Anterior cingulate cortex (tissue), 58 donors: ENCODE results near the gene ASF1B.
A peak's percentile ranks its signal among the peaks of the same experiment; 100 is the strongest.

Experiments
- DNase-seq, 58 donors: peaks; one replicate each; lab custom pipeline; 2025; lab: John Stamatoyannopoulos, UW

ASF1B gene

DNA sequence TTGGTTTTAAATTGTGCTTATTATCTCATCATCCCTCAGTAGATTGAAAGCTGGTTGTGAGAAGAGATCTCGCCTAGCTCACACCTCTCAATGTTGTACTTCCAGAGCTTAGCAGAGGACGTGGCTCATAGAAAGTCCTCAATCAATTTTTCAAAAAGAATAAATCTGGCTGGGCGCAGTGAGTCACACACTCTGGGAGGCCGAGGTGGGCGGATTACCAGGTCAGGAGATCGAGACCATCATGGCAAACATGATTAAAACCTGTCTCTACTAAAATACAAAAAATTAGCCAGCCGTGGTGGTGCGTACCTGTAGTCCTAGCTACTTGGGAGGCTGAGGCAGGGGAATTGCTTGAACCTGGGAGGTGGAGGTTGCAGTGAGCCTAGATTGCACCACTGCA is 4.7 kb upstream of the ASF1B start:
- no peak for DNase-seq

DNA sequence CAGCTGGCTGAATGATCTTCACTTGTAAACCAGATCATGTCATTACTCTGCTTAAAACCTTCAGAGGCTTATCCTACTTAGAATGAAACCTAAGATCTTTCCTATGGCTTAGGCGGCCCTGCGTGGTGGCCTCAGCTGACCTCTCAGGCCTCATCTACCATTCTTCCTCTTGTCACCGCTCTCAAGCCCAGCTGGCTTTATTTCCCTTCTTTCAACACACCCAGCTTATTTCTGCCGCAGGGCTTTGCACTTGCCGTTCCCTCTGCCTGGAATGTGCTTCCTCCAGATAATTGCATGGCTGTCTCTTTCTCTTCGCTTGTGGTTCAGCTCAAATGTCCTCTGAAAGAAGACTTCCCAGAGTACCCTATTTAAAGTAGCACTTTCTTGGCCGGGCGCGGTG is 3.6 kb upstream of the ASF1B start:
- no peak for DNase-seq

DNA sequence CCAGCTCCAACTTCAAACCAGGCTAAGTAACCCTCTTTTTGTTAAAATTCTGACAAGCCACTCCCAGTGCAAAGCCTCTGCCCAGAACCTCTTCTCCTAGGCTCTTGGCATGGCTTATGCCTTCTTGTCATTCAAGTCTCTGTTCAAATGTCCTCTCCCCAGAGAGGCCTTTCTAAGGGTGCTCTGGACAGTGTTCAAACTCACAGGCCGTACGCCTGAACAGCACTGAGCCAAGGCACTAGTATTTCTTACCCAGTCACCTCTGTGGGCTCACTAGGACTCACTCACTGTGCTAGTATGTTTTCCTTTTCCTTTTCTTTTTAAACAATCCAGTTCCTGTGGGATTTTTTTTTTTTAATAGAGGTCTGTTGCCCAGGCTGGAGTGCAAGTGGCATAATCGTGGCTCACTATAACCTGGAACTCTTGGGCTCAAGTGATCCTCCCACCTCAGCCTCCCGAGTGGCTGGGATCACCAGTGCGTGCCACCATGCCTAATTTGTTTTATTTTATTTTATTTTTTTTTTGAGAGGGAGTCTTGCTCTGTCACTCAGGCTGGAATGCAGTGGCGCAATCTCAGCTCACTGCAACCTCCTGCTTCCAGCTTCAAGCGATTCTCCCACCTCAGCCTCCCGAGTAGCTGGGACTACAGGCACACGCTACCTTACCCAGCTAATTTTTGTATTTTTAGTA is 2.3 kb upstream of the ASF1B start:
- peak in 21 of 58 donors; percentile 12 to 76 (median 30) for DNase-seq

DNA sequence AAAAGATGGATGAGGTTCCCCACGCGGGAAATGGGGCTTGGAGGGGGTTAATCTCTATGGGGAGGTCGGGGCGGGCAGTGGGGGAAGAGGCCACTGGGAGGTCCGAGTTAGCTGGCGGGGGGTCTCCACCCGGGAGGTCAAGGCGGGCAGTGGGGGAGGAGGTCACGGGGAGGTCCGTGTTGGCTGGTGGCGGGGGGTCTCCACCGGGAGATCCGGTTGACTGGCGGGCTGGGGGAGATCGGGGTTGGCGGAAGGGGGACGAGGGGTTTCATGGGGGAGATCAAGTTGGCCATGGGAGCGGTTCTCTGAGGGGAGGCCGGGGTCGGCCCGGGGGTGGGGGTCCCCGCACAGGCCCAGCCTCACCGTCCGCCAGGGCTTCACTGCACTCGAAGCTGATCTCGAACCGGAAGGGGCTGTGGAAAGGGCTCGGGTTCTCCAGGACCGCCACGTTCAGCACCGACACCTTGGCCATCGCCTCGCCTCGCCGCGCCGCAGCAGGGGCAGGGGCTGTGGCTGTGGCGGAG is 342 bp downstream of the ASF1B start:
- DNase-seq: no peak

DNA sequence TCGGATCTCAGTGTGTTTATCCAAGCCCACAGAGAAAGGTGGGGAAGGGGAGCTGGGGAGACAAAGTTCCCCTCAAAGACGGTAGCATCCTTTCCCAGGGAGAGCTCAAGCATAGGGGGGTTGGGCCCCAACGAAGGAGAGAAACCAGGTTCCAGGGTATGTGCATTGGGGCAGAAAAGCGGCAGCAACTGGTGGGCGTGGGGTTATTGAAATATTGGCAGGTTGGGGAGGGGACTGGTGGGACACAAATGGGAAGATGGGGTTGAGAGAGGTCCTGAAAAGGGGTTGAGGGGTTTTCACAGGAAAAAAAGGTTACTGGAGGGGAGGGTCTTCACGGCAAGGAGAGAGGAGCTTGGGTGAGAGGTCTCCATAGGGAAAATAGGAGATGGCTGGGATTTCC is 1.0 kb downstream of the ASF1B start:
- no peak for DNase-seq

DNA sequence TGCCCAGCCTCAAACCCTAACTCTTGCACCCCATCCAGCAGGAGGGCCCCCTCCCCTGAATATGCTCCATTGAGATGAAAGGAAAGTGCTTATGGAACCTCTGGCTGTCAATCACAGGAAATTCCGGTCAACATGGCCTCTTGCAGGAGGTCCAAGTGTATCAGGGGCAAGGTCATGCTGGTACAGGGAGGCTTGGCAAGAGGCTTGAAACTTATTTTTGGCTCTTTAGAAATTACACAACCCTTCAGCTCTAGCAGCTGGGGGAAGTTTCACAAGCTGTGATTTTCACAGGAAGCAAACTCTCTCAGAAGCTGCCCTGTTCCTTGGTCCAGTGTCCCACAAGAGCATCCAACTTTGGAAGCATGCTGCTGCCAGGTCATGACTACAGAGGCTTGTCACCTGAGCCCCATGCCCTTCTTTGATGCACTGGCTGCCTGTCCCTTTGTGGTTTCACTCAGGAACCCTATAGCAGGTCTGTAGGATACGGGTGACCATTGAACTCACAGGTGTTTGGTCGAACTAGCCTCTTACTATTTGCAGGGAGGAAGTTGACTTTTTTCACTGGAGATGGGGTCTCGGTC is 8.4 kb downstream of the ASF1B start:
- DNase-seq: peak in 2 of 58 donors; percentile 14 to 21

DNA sequence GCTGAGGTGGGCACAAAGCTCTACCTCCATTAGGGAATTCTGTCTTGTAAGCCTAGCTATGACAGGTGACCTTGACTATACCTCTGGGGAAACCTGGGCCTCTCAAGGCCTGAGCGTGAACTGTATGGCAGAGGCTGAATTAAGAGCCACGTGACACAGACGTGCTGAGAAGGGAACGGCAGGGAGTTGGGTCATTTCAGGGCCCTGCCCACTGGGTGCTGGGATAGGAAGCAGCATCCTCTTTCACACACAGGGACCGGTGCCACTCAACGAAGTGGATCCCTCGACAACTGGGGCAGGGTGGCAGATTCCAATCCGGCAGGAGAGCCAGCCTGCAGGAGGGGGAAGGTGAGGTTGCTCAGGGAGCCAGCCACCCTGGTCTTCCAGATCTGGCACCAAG is 9.2 kb downstream of the ASF1B start:
- no peak for DNase-seq

DNA sequence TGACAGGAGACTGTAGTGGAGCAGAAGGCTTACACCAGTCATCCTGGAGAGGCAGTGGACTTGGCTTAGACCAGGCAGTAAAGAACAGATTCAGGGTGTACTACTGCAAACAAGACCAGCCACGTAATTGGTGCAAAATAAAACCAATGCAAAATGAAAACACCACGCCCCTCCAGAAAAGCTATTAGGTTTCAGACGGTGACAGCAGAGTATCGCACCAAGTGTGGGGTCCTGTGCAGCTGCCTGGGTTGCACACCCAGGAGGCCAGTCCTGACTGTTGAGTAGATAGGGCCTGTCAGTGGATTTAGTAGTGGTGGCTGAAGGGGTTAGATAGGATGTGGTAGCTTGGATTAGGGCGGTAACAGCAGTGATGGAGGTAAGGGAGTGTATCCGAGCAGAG is 13.5 kb downstream of the ASF1B start:
- no peak for DNase-seq

DNA sequence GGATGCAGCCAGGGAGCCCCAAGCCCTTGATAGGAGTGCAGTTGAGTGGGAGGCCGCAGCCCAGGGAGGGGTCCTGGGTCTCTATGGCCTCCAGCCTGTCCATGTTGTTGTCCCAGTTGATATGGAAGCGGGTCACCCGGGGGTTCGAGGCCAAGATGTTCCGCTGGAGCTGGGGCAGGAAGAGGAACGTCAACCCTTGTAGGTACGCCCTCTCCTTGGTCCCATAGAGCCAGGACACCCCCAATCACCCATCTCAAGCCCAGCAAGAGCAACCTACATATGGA is 15.9 kb downstream of the ASF1B start:
- DNase-seq: no peak

DNA sequence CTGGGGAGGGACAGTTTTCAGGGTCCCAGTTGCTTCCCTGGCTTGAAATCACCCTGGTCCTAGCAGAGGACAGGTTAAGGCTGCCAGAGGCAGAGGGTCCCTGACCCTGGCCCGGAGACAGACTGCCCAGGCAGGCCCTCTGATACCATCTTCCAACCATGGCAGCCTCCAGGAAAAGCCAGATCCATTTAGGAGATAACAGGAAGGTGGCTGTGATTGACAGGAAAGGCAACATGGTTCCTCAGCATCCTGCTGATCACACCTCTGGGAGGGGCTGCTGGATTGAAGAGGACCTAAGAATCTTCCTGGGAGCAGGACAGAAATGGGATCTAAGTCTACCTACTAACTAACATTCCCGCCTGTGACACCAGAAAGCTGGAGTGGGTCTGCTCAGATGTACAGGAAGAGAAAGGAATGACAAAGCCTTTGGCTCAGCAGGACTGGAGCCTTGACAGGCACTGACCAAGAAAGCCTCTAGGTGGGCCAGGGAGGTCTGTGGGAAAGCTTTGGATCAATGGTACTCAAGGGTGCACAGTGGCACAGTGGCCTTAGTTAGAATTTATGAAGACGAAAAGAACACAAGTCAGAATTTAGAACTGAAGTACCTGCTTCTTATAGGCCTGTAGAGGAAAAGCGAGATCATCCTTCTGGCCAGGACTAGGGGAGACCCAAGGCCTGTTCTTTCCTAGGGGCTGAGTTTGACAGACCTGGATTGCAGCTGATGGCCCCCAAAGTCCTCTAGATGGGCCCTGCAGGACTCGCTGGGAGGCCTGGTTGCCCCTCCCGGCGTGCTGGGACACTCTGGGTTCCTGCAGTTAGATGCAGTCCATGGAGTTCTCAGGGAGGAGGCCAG is 16.5 kb downstream of the ASF1B start:
- DNase-seq: no peak

DNA sequence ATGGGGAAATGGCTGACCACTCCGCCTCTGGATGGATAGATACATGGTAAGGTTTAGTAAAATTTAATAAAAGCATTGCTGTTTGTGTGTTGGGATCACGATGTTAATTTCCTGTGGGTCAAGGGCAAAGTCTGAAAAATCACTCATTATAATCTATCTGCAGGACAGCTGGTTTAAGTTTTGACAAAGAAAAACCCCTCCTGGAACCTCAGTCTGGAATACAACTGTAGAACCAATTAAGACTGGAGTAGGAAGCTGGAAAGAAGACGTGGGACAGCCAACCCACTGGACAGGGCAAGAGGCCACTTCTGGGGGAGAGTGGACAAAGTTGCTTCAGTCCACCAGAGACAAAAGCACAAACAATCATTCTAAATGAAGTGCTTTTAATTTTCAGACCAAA is 17.2 kb downstream of the ASF1B start:
- DNase-seq: no peak

DNA sequence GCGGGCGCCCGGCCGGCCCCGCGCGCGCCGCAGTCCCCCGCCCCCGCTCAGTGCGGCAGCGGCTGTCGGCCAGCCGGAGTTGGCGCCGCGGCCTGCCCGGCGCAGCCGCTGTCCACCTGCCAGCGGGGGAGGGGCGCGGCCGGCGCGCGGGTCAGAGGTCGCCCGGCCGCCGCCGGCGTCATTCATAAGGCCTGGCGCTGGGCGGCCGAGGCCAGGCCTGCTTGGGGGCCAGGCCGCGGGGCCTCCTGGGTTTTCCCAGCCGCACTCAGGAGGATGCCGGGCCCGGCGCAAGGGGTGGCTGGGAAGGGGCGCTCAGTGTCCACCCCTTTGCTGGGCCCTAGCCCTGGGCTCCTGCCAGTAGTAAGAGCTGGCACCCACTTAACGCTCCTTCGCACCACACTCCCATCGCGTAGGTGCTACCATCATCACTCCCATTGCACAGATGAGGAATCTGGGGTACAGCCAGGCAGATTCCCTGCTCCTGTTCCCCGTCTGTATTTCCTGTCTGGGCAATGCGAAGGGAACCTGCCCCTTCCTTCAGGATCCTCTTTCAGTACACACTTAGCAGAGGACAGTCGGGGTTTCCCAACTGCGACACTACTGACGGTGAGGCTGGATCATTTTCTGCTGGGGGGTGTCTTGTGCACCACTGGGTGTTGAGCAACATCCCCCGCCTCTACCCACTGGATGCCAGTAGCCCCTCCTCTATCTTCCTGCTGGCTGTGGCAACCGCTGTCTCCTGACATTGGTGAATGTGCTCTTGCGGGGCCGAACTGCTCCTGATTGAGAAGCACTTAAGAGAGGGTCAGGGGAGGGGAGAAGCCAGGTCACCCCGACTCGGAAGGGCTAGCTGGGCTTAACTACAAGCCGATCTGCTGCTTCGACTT is 18.0 kb downstream of the ASF1B start:
- DNase-seq: peak in 56 of 58 donors; percentile 55 to 90 (median 78)

DNA sequence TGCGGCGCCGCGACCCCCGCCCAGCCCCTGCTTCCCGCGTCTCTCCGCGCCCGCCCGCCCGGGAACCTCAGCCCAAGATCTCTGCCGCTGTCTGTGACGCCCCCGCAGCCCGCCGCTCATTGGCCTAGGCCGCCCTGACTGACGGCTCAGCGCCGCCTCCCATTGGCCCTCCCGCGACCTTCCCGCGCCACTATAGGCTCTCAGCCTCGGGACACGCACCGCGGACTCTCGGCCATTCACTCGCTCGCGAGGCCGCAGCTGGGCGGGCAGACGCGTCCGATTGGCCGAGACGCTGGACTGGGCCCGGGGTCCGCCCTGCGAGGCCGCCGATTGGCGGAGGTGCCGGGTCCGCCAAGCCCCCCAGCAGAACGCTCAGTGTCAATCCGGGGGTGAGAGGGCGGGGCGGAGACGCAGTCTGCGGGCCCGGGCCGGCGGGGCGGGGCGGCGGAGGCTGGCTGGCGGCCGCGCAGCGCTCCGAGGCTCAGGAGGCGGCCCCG is 18.7 kb downstream of the ASF1B start, which contains the start of gene PRKACA:
Gene PRKACA, minus strand, starts transcription at position 95 of the 497 bp plus-strand sequence. CDS start 215 bp downstream, outside the sequence.
- peak; percentile 93 to 100 (median 99) for DNase-seq

DNA sequence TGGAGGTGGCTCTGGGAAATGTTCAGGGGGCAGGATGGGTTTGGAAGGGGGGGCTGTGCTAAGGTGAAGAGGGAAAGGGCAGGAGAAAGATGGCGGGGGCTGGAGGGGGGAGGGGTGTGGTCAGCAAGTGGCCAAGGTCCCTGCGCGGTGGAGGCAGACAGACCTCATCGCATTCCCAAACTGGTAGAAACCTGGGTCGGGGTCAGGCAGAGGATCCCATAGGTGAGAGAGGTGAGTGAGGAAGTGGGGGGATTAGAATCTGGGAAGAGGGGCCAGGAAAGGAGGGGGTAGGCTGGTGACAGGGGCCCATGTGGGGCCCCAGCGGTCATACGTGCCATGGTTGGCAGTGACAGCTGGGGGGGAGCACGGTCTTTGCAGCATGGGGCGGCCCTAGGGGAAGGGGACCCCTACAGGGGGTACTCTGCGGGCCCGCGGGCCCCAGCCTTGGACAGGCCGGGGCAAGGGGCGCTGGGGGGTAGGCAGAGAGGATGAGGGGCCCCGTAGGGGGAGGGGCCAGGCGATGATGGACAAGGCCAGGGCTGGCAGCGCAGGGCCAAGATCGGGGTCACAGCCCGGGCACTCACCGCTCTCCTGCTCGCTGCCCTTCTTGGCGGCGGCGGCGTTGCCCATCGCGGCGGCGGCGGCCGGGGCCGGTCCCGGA is 19.3 kb downstream of the ASF1B start:
- peak in 26 of 58 donors; percentile 13 to 47 (median 36) for DNase-seq

DNA sequence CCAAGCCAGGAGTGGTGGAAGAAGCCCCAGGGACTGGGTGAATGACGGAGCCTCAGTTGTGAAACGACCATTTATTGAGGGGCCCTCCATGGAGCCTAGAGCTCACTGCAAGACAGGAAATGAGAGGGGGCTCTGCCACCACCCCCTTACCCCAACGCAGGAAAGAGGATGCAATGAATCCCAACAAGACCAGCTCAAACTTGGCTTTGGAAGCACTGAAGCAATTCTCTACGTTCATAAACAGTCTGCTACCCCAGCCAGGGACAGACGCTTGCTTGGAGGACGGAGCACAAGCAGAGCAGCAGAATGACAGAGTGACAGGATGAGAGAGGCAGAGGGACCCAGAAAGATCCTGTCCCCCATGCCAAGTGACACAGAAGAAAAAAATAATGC is 19.9 kb downstream of the ASF1B start:
- no peak for DNase-seq

DNA sequence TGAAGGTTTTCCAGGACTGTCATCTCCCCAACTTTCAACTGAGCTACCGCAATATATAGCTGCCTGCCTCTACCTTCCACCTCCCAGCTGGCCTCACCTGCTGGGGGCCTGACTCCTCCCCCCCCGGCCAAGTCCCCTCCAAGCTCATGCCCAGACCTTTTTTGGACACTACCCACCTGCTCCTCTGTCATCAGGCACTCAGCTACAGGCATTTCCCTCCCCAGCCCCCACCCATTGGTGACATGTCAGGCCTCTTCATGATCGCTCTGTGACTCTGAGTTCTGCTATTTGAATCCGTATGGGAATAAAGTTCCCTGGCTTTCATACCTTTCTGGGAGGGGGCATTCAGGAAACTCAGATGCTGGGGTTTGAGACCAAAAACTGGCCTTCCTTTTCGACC is 20.6 kb downstream of the ASF1B start:
- DNase-seq: no peak

DNA sequence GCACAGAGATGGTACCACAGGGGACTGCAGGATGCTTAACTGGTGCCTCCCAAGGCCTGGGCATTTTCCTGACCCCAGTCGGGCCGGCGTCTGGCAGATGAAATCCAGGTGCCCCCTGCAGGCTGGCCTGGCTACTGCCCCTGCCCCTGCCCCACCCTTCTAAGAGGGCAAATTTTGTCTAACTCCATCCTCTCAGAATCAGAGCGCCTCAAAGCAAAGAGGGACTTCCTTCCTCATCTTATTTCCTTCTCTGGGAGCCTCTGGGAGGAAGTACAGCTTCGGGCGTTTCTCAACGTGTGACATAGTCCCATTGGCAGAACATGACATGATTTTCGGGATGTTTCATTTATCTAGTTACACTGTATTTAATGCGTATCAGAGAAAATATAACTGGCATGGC is 21.5 kb downstream of the ASF1B start:
- DNase-seq: peak in 14 of 58 donors; percentile 4 to 38 (median 24)

DNA sequence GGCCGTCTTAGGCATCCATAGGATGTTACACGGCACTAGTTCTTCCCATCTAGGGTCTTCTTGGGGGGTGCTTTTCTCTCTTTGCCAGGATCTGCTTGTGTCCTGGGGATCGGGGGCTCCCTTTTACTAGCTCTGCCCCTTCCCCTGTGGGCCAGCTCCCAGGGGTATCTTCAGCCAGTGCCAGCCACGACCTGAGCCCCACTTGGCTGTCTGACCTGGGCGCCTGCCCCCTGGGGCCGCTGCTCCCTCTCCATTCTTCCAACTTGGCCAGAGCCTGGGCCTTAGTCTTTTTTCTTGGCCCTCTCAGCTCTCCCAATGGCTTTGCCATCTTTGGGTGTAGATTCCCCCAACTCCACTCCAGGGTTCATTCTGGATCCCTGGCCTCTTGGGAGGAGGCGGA is 21.9 kb downstream of the ASF1B start:
- DNase-seq: no peak

DNA sequence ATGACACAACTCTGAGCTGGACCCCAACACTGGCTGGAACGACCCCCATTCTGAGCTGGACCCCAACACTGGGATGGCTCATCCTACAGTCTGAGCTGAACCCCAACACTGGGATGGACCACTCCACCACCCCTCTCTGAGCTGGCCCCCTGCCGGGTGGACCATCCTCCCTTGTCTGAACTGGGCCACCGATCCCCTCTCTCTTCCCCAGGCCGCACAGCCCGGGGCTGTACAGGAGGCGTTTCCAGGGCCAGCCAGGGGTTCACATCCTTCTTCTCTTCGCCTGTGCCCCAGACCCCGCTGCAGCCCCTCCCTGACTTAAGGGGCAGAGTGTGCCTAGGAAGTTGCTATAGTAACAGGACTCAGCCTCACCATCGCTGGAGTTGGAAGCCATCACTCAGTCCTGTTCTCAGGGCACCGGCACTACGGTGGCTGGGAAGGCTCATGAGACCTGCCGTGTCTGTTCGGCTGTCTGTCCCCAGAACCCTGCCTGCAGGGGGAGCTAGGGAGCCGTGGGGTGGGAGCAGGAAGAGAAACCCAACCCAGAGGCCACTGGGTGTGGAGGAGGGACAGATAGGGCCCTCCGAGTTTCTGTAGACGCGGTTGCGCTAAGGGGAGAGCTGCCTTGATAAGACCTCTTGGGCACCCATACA is 22.5 kb downstream of the ASF1B start:
- DNase-seq: peak in 5 of 58 donors; percentile 8 to 41 (median 20)
